Hematopoietic multipotent progenitor cell treated with erythropoietin and hydrocortisone succinate and interleukin-3 and kit ligand, for 17 days (in vitro differentiated cells): ENCODE measurements around the gene GLDN.

ENCODE experiments used
- DNase-seq: peaks from one replicate; pipeline ENCODE4 v3.0.0-alpha.2; 2015; ENCODE audit warnings: low spot score

GLDN gene

DNA sequence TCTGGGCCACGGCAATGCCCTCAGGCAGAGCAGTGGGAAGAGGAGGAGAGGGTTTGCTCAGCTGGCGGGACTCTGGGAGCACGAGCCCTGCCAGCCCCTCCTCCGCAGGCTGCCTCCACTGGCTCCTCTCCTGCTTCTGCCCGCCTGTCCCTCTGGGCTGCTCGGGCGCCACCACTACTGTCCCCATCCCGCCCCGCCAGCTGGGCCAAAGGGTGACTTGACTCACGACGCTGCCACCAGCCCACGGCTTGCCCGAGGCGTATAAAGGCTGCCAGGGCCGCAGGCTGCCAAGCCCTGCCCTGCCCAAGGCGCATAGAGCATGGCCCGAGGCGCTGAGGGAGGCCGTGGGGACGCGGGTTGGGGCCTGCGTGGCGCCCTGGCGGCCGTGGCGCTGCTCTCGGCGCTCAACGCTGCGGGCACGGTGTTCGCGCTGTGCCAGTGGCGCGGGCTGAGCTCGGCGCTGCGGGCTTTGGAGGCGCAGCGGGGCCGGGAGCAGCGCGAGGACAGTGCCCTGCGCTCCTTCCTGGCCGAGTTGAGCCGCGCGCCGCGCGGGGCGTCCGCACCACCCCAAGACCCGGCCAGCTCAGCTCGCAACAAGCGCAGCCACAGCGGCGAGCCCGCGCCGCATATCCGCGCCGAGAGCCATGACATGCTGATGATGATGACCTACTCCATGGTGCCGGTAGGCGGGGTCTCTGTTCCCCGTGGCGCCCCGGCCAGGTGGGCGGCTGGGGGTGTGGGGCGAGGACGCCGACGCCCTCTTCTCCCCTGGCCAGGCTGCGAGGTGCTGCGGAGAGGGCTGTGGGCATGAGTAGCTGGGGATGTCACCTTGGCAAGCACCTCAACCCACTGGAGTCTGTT is at the start of gene GLDN:
Gene GLDN (plus strand): TSS at position 290 of the 861 bp plus-strand sequence. CDS start 30 bp downstream, at position 320.
- DNase-seq = no peak

DNA sequence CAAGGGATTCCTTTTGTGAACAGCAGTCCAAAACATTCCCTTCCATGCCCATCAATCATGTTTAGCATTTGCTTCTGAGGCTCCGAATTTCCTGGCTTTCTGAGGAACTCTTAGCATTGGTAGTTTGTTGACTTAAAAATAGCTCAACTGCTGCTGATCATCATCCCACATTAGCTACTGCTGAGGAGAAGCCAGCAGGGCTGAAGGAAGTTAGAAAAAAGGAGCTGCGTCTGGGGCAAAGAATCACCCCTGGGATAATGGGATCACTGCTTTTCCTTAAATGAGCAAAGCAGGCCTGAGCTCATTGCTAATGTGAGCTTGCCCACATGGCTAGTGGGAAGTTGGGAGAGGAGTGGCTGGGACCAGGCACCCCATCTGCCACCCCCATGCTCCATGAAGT is 42.8 kb upstream of the GLDN start:
- DNase-seq = no peak

DNA sequence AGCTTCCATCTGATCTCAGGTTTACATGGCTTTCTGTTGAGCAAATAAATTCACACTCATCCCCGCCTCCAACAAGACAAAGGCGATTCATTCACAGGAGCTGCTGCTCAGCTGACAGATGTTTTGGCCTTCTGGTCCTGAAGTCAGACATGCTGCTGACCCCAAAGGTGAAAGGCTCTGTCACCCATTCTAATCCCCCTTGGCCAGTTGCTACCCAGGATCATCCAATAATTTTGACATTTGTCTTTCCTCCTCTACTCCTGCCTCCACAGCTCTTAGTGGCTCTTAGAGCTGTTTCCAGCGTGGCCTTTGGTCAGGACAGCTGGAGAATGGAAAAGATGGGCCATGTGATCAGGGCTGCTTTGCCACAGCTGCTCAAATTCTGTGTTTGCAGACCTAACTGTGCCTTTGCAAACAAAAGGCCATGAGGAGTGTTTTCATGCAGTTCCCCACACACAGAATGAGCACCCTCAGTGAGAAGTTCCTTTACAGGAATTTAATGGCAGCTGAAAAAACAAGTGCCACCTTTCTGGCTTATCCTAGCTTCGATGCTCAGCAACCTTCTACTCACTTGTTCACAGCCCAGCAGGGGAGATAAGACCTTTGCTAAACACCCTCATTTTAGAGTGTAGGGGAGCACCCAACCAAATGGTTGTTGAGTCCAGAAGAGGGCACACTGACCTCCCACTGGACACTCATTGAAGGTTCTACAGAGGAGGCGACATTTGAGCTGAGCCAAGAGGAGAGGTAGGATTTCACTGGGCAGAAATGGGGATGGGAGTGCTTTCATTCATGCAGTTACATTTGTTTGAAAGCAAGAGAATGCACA is 42.1 kb upstream of the GLDN start:
- DNase-seq = no peak

DNA sequence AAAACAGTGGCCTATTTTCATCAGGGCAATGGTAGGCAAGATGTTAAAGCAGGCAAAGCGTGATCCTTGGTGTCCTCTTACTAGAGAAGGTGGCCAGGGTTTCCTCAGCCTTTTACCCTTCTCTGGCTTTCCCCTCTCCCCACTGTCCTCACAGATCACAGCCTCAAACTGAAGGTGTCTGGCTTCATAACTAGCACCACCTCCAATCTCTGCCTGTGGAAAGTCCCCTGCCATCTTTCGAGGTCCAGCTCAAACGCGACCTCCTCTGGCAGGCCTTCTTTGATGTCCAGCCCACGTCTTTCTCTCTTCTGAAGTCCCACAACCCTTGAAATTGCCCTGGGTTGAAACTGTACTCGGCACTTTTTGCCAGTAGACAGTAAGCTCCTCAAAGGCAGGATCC is 39.0 kb upstream of the GLDN start:
- DNase-seq = no peak

GRCh38 chr15:51303462-51303980 is 37.9 kb upstream of the GLDN start:
- no peak for DNase-seq

DNA sequence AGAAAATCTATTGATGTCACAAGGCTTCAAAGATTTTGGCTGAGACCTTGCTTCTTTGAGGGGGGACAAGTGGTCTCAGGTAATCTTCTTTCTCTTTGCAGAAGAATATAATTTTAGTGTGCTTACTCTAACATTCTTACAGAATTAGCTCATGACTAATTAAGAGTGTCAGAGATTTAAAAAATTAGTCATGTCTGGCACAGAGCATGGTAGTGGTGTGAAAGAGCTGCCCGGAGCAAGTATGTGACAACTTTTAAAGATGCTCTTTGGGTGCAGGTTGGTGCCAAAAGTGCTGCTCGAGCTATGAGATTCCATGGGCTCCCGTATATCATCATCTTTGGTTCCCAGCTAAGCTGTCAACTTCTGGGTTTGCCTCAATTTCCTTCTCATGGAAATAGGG is 34.1 kb upstream of the GLDN start:
- DNase-seq = no peak

DNA sequence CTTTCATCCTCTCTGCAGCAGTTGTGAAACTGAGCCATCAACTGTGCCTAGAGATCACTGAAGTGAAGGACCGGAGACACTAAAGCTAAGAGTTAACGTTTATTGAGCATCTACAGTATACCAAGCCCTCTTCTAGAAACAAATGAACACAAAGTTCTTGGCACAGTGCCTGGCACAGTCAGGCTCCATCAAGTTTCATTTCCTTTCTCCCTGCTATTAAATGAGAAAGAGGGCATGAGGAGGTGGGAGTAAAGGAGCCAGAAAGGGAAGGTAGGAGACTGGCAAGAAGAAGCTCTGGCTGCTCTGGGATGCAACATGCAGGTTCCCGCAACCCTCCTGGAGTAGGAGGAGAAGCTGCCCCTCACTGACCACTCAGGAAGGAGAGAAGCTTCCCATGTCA is 33.6 kb upstream of the GLDN start:
- no peak for DNase-seq

- DNase-seq = no peak
Observed at GRCh38 chr15:51310064-51310463, 31.4 kb upstream of the GLDN start.

DNA sequence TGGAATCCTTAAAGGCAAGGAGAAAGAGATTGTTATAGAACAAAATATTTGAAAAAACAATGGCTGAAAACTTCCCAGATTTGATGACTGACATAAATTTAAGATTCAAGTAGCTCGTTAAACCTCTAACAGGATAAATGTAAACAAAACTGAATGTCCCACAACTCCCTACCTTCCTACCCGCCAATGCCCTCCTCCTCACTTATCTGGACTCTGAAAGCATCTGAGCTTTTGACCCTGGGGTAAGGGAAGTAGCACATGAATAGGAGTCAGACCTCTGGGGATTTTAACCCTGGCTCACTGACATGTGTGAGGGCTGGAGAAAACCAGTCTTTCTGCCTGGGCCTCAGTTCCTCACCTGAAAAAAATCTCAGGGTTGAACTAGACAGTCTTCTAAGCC is 29.9 kb upstream of the GLDN start:
- no peak for DNase-seq

DNA sequence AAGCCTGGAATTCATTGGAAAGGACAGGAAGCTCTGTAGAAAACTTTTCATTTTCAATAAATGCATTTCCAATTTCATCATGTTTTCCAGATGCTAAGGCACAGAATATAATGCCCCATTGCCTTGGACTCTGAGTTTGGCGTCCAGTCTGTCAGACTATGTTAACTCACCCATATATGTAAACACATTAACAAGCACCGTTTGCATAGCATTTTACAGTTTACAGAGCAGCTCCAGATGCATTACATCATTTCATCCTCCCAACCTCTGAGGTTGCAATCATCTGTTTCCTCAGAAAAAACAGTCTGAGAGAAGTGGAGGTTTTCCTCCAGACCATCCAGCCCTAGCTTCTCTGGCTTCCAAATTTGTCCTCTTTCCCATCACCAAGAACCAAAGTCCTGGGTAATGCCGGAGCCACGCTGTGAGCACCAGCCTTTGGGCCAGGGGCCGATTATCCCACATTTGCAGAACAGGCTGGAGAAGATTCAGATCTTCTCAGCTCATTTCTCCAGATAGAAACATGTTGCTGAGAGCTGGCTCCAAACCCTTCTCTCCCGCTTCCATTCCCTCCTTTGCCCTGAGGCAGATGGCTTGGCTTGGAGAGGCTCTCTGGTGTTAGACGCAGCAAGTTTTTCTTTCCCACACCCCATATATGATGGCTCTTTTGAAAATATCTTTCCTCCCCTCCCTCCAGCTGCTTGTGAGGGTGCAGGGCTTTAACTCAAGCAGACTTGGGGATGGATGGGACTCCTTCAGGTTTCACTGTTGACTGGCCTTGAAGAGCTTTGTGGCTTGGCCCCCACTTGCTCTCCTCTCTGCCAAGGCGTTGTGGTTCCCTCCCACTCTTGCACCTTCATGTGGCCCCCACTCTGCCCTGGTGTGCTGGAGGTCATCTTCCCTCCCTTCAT is 29.0 kb upstream of the GLDN start:
- no peak for DNase-seq

DNA sequence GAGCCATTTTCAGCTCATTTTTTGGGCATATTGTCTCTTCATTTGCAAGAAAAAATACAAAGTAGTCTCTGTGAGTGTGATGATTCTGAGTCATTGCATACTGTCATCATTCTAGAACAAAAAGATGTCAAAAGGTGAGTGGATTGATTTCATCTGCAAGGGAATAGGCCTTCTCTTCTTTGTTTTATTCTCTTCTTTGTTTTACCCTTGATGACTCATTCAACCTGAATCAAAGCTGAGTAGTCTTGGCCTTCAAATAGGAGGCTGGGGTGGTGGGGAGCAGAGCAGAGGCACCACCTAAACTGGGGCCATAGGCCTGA is 28.4 kb upstream of the GLDN start:
- DNase-seq = no peak

- no peak for DNase-seq
Observed at GRCh38 chr15:51313644-51314280, 27.7 kb upstream of the GLDN start.

- no peak for DNase-seq
Observed at GRCh38 chr15:51314391-51315337, 26.8 kb upstream of the GLDN start.

DNA sequence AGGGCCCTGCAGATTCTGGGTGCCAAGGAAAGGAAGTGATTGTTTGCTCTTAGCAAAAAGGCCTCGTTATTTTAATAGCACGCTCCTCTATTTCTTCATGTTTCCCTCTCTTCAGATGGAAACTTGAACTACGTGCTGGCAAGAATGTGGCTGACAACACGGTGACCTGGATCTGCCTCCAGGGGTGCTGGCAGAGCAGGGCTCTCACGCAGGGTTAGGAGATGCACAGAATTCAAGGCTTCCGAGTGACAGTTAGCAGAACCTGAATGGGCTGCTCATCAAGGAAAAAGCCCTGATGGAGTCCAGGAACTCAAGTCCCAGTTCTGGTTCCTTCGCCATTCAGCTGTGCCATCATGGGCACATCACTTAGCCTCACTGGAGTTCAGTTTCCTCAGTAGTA is 25.7 kb upstream of the GLDN start:
- no peak for DNase-seq

- no peak for DNase-seq
Observed at GRCh38 chr15:51316636-51317035, 24.8 kb upstream of the GLDN start.

- no peak for DNase-seq
Observed at GRCh38 chr15:51318382-51319150, 22.9 kb upstream of the GLDN start.

DNA sequence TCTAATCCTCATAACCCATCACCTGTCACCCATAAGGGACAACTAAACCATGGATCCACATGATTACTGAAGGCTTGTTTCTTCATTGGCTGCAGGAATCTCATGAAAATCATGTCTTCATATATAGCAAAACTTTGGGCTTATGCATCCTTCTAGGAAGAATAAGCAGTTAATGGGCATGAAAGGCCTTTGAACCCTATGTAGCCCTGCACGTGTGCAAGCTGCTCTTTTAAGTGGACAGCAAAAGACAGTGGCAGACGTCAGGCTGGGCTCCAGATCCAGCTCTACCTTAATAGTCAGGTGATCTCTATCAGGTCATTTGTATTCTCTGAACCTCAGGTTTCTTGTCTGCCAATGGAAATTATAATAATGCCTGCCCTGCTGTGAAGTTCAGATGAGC is 21.9 kb upstream of the GLDN start:
- no peak for DNase-seq

DNA sequence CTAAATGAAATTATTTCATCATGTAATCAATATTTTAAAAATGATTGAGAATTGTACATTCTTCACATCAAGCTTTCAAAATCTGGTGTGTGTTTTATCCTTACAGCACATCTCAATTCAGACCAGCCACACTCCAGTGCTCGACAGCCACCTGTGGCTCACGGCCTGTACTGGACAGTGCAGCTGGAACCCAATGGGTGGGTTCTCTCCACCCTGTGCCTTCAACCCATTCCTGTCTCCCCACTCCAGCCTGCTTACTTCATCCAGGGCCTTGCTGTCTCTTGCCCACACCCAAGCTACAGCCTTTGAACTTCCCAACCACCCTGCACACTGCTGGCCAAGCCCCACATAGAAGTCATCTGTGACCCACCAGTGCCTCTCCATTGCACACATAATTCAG is 20.6 kb upstream of the GLDN start:
- no peak for DNase-seq

DNA sequence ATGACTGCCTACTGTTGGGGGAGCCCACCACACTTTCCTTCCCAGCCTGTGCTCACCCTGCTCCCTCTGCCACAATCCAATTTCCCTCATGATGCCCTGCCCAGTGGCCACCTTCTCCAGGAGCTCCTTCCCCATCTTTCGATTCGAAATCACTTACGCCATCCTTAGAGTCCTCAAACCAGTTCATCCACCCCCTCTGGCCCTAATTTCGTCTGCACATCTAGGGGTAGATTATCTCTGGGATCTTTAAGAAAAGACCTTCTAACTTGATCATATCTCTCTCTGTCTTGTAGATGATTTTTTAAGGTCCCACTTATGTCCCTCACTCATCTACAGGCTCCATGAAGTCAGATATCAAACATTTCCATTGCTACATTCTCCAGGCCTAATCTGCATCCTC is 20.1 kb upstream of the GLDN start:
- DNase-seq = no peak
